NOMO-1 treated with dmso at 0.1 percent for 144 hours (cell line): Measurements from ENCODE around the gene SORCS1.
"Not testable (repeated sequence)": the region's sequence is repeated elsewhere in the genome, so short reads cannot be mapped to it uniquely, and the experiment has no call there.

Experiments used
- DNase-seq: peaks from one replicate; lab custom pipeline; 2025; ENCODE audit not compliant: unreplicated experiment; lab: John Stamatoyannopoulos, UW

The SORCS1 gene

DNA sequence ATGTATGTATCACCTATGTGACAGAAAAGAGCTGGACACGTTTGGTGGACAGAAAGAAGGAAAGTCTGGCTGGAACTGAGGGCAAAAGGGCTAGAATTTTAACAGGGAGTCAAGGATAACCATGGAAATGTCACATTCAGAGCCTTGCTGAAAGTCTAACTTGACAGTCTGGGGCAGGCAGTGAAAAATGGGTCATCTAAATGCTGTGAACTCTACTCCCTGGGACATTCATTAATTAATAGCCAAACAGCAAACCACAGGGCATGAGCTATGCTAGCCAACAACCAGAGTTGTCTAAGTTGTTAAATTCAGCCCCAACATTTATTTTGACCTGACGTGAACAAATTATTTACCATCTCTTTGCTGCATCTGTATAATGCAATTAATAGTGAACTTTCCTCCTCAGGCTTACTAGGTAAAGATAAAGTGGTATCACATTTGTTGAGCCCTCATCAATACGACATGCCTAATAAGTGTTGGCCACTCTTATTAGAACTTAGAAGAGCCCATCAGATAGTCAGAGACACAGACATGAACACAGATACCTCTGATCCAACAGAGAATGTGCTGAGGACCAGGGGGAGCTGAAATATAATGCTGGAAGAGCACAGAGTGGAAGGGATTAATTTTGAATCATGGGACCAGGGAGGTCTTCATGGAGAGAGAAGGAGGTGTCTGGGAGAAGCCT lies 109.9 kb downstream of the SORCS1 start:
- DNase-seq: no peak

DNA sequence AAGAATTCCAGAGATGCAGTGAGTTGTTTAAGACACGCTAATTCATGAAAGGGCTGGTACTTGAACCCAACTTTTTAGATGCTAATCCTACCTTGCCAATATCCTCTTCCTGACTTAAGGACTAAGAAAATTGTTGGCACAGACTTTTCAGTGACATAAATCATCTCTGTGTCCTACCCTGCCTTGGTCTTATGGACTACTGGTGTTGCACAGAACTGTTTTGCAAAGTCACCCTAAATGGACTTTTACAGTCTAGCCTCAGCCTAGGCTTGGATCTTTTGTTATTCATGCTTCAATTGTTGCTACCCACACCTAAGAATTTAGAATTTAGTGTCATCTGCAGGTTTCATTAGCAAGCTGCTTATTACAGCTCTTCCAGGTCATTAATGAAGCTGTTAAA lies 112.7 kb downstream of the SORCS1 start:
- DNase-seq: no peak

DNA sequence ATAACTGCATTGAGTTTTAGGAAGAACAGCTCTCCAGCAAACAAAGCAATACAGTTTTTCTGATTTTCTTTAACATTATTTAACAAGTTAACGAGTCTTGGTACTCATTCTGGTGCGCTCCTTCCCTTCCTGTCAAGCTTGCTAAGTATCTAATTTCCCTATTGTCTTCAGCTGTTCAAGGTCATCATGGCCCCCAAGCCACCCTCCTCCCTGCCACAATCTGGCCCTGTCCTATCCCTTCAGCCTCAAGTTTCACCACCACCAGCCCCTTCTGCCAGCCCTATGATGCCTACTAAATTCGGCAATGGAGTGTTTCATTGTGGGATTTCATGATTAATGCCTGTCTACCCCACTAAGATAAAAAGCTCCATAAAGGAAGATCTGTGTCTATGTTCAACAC lies 121.0 kb downstream of the SORCS1 start:
- DNase-seq: no peak

DNA sequence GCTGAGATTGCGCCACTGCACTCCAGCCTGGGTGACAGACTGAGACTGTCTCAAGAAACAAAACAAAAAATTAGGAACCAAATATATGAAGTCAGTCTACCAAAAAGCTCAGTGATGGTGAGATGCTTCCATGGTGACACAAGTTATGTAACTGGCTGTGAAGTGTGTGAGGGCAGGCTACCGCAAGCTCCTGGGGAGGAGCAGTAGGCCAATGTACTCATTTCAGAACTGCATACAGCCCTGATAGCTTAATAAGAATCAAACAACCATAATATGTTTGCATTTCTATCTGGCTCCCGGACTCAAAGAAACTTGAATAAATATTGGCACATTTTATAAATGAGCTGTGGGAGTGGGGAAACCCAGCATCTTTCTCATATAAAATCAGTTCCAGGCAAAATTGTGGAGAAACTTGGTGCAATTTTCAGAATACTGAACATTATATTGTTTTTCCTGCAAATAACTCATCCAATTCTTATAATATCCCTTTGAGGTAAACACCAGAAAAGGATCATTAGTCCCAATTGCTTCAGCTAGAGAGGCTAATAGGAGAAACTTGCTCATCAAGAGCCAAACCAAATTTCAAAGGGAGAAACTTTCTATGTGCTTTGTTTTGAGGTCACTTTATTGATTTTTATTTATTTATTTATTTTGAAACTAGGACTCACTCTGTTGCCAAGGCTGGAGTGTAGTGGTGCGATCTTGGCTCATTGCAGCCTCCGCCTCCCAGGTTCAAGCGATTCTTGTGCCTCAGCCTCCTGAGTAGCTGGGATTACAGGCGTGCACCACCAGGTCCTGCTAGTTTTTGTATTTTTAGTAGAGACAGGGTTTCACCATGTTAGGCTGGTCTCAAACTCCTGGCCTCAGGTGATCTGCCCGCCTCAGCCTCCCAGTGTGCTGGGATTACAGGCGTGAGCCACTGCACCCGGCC lies 127.0 kb downstream of the SORCS1 start:
- no peak for DNase-seq

DNA sequence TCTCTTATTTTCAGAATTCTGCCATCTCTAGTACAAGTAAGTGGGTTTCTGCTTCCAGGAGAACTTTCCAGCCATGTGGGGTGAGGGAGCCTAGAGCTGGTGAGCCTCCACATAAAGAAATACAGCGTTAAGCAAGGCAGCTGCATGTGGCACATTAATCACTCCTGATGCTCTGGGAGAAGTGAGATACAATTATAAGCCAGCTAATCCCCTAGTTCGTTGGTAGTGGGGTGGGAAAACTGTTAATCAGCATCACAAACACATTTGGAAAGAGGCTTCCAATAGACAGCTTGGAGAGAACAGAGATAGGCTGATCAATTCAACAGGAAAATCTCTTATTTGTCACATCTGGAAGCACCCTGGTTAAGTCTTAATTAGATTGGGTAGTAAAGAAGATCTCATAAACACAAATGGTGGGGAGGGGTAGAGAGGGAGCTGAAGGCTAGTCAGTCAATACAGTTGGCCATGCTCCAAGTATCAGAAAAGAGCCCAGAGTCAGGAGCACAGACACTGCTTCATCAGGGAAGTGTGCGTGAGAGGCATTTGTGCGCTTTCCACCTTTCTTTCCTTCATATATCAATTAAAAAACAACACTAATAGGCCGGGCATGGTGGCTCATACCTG lies 130.6 kb downstream of the SORCS1 start:
- no peak for DNase-seq

DNA sequence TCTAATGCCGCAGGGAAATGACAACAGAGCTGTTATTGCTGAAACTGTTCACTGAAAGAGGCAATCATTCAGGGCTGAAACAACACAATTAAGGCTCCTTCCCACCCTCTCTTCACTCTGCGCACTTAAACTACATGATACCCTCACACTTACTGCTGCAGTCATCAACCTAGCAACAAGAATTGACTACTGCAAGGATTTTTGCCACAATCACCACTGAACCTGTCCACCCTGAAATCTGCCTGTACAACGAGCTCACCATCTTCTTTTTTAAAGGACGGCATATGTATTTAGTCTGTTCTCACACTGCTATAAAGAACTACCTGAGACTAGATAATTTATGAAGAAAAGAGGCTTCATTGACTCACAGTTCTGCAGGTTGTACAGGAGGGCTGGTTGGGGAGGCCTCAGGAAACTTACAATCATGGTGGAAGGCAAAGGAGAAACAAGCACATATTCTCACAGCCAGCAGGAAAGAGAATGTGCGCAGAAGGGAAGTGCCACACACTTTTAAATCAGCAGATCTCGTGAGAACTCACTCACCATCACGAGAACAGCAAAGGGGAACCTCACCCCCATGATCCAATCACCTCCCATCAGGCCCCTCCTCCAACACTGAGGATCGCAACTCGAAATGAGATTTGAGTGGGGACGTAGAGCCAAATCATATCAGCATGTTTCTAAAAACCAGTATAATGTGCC lies 131.7 kb downstream of the SORCS1 start:
- DNase-seq: no peak

DNA sequence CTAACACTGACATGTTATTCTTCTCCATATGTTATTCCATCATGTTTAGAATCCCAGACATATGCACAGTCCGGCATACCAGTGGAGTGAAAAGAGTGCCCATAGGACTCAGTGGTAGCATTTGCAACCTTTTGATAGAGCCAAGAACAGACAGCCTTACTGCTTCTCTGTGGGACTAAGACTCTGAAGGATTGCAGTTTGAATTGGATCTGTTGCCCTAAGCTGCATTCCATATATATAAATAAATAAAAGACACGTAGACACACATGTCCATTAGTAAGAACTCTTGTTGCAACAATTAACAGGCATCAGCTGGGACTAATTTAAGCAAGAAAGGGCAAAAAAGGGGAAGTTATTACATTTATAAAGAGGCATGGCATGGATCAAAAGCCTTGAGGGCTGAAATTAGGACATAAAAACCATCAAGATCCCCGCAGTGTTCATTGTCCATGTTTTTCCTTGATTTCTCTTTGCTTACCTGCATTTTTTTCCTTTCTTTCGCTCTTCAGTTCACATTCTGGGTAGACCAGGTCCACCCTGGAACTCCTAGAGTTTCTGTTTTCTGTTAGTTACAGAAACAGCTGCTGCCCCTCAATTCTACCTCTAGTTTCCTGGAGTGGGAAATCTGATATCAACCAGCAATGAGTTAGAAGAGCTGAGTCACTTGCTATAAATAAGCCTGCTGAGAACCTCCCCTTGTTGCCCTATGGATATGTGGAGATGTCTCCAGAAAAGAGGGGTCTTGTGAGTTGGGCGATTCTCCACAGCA lies 132.4 kb downstream of the SORCS1 start:
- DNase-seq: peak; percentile 18

DNA sequence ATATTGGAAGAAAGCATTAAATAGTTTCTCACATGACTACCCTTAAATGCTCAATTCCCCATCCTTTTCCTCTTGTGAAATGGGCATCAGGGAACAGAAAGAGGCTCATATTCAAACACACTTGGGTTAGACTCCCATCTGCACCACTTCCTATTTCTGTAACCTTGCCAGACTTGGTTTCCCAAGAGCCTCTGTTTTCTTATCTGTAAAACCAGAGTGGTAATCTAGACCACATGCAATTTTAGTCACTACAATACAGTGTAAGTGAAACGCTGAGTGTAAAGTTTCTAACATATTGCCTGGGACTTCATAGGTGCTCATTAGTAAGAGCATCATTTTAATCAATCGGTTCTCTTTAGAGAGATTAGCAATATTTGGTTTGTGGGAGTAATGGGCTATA lies 136.3 kb downstream of the SORCS1 start:
- DNase-seq: peak; percentile 22

DNA sequence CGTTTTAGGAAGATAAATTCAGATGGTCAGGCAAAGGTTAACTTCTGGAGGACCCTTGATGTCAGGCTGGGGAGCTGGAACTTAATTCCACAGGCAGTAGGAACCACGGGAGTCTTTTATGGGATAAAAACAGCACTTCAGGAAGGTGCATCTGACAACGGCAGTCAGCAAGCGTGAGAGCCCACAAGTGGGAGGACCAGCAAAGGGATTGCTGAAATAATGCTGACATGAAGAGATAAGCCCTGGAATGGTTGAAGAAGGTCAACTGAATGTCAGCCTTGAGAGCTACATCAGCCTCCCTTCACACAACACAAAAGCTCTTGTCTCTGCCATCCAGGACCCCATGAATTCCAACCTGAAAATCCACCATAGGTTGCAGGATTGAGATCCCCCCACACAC lies 138.8 kb downstream of the SORCS1 start:
- no peak for DNase-seq

DNA sequence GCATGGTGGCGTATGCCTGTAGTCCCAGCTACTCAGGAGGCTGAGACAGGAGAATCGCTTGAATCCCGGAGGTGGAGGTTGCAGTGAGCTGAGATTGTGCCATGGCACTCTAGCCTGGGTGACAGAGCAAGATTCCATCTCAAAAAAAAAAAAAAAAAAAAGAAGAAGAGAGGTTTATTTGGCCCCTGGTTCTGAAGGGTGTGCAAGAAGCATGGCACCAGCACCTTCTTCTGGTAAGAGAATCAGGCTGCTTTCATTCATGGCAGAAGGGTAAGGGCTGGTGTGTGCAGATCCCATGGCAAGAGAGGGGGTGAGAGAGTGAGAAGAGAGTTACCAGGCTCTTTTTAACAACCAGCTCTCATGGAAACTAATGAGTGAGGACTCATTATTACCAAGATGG lies 140.5 kb downstream of the SORCS1 start:
- not testable (repeated sequence) for DNase-seq

DNA sequence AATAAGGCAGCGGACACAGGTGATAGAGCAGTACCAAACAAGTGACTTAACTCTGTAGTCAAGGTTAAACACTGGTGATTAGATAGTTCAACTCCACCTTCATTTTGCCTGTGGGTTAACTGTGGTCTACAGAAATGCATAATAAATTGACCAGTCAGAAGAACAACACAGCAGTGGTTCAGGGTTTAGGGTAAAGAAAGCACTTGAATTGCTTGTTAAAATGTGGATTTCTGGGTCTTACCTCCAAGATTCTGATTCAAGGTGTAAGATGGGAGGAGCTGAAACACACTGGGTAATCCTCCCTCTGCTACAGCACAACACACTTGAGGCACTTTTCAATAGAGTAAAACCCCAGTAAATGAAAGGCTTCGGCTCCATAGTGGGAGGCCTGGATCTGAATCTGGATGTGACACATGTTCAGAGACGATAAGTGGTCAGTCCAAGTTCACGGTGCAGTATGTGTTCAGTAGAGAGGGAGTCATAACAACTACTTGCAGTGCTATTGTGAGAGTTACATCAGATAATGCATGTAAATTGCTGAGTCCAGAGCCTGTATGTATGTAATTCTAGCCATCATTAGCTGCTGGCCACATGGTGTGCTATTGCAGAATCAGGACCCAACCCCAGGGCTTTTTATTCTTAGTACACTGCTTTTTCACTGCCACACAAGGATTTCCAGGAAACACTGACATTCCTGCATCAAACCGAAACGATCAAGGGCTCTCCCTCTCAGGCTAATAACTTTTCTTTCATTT lies 141.7 kb downstream of the SORCS1 start:
- DNase-seq: no peak

DNA sequence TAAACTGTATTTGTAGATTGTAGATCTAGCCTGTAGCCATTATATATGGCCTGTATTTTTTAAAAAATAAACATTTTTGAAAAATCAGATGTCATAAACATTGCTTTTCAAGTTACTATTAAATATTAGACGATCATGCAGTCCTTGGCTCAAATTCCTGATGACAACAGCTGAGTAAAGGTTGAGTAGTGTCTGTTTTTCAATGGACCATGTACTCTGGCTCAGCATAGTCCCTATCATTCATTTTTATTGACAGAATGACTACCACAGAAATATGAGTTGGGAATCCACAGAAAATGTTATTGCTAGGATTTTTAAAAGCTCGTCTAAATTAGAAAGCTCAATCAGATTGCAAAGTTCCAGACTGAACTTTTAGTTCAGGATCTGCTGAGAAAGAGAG lies 145.4 kb downstream of the SORCS1 start:
- no peak for DNase-seq

DNA sequence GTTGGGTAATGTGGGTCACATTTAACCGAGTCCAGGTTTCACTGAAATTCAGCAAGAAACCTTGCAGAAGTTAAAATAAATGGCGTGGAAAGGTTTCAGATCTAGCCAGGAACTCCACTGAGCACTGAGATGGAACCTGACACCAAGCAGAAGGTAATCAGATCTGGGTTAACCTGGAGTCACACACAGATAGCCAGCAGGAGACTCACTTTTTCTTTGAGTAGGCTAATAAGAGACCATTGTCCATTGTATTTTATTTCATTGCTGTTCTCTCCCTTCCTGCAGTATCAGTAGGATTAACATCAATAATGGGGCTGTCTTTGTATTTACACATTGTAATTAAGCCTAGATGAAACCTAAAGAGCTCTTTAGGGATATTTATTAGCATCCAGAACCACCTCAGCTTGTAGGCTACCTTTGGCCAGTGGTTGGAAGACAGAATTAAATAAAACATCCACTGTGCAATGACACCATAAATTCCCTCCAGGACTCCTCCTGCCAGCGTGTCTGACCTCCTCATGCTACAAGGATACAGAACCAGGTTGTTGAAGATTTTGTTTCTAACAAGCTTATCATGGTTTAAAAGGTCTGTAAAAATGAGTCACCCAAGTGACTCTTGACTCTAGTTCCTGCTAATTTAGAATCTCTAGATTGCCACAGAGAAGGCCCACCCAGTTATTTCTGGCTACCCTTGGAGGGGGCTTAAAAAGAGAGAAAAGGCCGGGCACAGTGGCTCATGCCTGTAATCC lies 151.1 kb downstream of the SORCS1 start:
- DNase-seq: no peak

DNA sequence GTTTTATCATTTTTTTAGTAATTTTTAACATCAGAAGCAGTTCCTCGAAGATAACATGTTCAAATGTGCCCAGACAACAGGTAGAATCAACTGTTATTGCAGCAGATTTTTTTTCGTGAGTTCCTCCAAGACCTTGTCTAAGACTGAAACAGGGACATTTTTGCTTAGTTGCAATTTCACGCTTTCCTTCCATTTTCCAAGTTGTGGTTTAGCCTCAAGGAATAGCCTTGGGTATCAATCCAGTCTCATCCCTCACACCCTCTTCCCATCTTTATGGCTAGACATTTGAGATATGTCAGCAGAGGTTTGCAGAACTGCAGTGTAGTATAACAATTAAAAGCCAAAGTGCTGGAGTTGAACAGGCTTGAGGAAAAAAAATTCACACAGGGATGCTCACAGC lies 152.5 kb downstream of the SORCS1 start:
- DNase-seq: no peak

DNA sequence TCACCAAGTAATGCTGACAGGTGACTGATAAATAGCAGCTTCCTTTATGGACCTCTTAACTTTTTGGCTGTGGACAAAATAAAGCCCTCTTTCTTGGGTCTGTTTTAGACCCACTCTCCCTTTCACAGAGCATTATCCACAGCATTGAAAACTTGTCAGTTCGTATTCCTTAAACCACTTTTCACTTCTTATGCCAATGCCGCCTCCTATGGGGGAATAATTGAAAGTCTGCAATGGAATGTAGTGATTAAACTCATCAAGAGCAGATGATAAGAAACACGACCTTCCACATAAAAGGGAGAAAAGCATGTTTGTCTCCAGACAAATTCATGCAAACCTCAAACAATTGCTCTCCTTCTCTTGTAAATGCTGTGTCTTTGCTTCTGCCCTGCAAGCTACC lies 153.4 kb downstream of the SORCS1 start:
- DNase-seq: no peak

DNA sequence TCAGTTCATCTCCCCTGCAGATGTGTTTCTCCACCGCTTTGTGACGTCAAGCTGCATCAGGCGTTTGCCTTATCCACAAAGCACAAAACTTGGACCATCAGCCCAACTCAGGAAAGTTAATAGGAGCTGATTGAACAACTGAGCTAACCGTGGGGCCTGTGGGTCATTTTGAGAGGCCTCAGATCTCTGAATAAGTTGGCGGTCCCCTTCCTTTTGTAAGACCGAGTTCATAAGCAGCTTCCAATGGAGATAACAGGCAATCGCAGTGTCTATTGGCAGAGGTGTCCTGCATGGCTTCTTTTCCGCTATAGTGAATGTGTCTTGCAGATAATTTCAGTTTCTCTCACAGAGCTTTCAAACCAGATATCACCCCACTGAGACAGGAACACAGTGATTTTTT lies 154.0 kb downstream of the SORCS1 start:
- DNase-seq: no peak

DNA sequence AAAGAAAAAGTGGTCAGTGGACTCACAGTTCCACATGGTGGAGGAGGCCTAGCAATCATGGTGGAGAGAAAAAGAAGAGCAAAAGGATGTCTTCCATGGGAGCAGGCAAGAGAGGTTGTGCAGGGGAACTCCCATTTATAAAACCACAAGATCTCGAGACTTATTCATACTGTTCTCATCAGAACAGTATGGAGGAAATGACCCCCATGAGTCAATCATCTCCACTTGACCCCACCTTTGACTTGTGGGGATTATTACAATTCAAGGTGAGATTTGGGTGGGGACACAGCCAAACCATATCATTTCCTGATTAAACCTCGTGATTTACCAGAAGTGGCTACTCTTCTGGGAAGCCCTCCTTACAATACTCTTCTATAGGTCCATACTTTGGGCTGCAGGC lies 160.1 kb downstream of the SORCS1 start:
- DNase-seq: no peak

DNA sequence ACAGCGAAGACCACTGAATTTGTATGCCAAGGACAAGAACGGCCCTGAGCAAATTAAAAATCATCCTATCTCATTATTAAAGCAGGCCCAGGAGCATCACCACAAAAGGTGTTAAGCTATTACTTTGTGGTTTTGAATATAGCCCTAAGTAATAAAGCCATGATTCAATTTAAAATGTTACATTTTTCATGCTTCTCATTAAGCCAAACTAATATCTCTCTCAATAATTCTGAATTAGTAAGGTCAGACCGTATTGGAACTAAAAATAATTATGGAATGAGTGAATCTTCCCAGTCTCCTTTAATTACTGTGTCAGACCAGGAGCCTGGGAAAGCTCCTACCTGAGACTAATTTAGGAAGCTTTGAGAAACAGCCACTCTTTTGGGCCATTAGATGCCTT lies 162.4 kb downstream of the SORCS1 start:
- no peak for DNase-seq

DNA sequence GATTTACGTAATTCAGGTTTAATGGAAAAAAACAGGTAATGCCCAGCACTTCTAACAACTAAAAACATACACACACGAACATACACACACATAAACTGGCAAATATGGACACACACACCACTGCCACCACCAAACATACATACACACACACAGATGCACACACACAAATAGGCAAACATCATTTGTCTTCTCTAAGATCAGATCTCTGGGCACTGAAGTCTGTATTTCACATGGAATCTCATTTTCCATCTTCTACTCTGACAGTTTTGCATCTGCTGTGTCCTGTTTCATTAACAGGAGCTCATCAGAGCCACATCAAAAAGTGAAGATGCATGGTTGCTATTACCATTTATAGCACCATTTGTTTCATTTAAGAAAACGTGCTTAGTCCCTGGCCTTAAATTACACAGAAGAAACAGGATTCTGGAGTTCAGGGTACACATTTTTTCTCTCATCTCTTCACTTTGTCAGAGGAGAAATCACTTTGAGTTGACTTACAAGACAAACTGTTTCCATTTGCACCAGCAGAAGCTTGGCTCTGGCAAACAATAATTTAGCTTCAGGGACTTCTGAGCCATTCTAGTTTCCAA lies 165.3 kb downstream of the SORCS1 start:
- no peak for DNase-seq
